ENCODE results near the gene AMIGO3. TPM values are rescaled to one million over a fixed set of nuclear protein-coding genes. Genes with fewer than 3 reads are reported as not detected.

The AMIGO3 gene
- polyA plus RNA-seq, 4 donors: 0.94 to 2.6 (median 1.3) TPM

- no peak for DNase-seq (ENCODE audit: low read depth in 4 of 4, low spot score in 3 of 4)
Measured at GRCh38 chr3:49725906-49726681, 6.6 kb upstream of the AMIGO3 start.

- no peak for DNase-seq (ENCODE audit: low read depth in 4 of 4, low spot score in 3 of 4)
Measured at GRCh38 chr3:49724586-49724985, 5.1 kb upstream of the AMIGO3 start.

GRCh38 chr3:49723628-49724551 lies 4.4 kb upstream of the AMIGO3 start, which contains the start of gene GMPPB:
Gene GMPPB (minus strand): TSS chr3:49723951. CDS start chr3:49723726, 225 bp downstream.
- DNase-seq (ENCODE audit: low read depth in 4 of 4, low spot score in 3 of 4): peak; percentile 90 to 91 (median 90)

- peak in 1 of 4 donors; percentile 15 for DNase-seq (ENCODE audit: low read depth in 4 of 4, low spot score in 3 of 4)
Measured at GRCh38 chr3:49723296-49723627, 3.8 kb upstream of the AMIGO3 start.

GRCh38 chr3:49722896-49723295 lies 3.4 kb upstream of the AMIGO3 start:
- DNase-seq (ENCODE audit: low read depth in 4 of 4, low spot score in 3 of 4): no peak

- DNase-seq (ENCODE audit: low read depth in 4 of 4, low spot score in 3 of 4): no peak
Measured at GRCh38 chr3:49721896-49722781, 2.7 kb upstream of the AMIGO3 start.

GRCh38 chr3:49721596-49721895 lies 2.1 kb upstream of the AMIGO3 start:
- no peak for DNase-seq (ENCODE audit: low read depth in 4 of 4, low spot score in 3 of 4)

GRCh38 chr3:49720855-49721595 lies 1.5 kb upstream of the AMIGO3 start:
- no peak for DNase-seq (ENCODE audit: low read depth in 4 of 4, low spot score in 3 of 4)

- DNase-seq (ENCODE audit: low read depth in 4 of 4, low spot score in 3 of 4): peak in 1 of 4 donors; percentile 32
Measured at GRCh38 chr3:49718858-49719213, 648 bp downstream of the AMIGO3 start.

GRCh38 chr3:49717959-49718857 lies 1.3 kb downstream of the AMIGO3 start:
- DNase-seq (ENCODE audit: low read depth in 4 of 4, low spot score in 3 of 4): peak in 1 of 4 donors; percentile 21

GRCh38 chr3:49717211-49717958 lies 2.1 kb downstream of the AMIGO3 start:
- DNase-seq (ENCODE audit: low read depth in 4 of 4, low spot score in 3 of 4): no peak

- DNase-seq (ENCODE audit: low read depth in 4 of 4, low spot score in 3 of 4): no peak
Measured at GRCh38 chr3:49716691-49717210, 2.7 kb downstream of the AMIGO3 start.

- no peak for DNase-seq (ENCODE audit: low read depth in 4 of 4, low spot score in 3 of 4)
Measured at GRCh38 chr3:49716169-49716568, 3.3 kb downstream of the AMIGO3 start.

- no peak for DNase-seq (ENCODE audit: low read depth in 4 of 4, low spot score in 3 of 4)
Measured at GRCh38 chr3:49715611-49716121, 3.8 kb downstream of the AMIGO3 start.

GRCh38 chr3:49714728-49715550 lies 4.5 kb downstream of the AMIGO3 start:
- DNase-seq (ENCODE audit: low read depth in 4 of 4, low spot score in 3 of 4): no peak

- no peak for DNase-seq (ENCODE audit: low read depth in 4 of 4, low spot score in 3 of 4)
Measured at GRCh38 chr3:49713336-49714105, 6.0 kb downstream of the AMIGO3 start.

Measured in right renal pelvis (tissue), 4 donors.